Fibroblast of the aortic adventitia (primary cell): ENCODE results near the gene PXN. TPM values are rescaled to one million over a fixed set of nuclear protein-coding genes. Genes with fewer than 3 reads are reported as not detected.
A peak's percentile ranks its signal among the peaks of the same experiment; 100 is the strongest.

ENCODE experiments used
- DNase-seq: peaks from one replicate; pipeline ENCODE4 v3.0.0-alpha.2; 2010; ENCODE audit warnings: low read depth
- H3K4me3 ChIP-seq: 2 replicates; pipeline ENCODE4 v1.5.1; 2011; ENCODE audit warnings: low read depth, mild to moderate bottlenecking, control low read depth, low read length, moderate library complexity
- CTCF ChIP-seq: IDR thresholded peaks from 2 replicates; pipeline ENCODE4 v1.5.1; 2011; ENCODE audit warnings: mild to moderate bottlenecking, low read length, control low read depth, inconsistent platforms; ENCODE audit not compliant: insufficient read depth
- total RNA-seq: library from RNA; depleted of rRNA; stranded (reverse); fragments of >200 nt; gene quantifications from 2 replicates; pipeline ENCODE4 v1.2.3, GENCODE V29; 2012; ENCODE audit warnings: low replicate concordance

The PXN gene
- total RNA-seq, 1 donor, result 68.3 TPM

DNA sequence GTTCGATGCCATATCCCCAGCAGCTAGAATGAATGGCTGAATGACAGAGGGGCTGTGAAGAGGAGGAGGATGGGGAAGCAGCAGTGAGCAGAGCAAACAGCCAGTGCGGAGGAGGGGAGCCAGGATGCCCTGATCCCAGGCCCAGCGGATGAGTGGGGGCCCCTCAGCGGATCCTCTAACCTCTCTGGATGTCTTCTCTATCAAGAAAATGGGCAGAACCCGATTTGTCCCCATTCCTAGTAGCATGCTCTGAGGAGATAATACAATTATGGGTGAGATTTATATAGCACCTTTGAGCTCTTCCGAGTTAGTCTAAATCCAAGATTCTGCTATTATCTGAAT lies 34.6 kb downstream of the PXN start:
- TF ChIP-seq CTCF, result no peak
- peak overlapping the region; percentile 26 for H3K4me3 ChIP-seq
- no peak for DNase-seq

DNA sequence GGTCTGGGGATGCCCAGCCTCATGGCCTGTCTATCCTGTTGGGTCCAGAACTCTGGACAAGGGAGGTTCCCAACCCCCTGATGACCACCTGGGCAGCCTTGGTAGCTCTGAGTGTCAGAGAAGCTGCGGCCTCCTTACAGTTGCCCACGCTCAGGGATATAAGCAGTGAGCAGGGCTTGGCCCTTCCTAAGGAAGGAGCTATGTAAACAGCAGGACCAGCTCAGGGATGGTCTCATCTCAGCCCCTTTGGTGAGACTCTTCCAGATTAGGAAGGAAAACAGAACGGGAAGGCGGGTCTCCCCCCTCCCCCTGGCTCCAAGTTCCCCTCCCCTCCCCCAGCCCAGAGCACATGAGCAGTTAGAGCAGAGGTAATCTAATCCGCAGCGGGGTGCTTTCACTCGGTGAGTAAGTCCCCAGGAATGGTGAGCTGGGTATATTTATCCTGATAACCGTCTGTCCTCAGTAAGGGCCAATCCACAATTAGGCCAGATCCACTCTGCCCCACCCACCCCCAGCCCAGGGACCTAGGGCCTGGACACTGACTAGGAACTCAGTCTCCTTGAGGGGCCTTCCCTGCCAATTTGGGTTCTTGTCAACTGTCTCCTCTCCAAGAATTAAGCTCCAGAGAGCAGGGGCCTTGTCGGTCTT lies 35.1 kb downstream of the PXN start:
- peak overlapping the region; percentile 26 for H3K4me3 ChIP-seq
- TF ChIP-seq CTCF, result no peak
- peak; percentile 96 for DNase-seq

GRCh38 chr12:120229487-120230325 lies 35.8 kb downstream of the PXN start:
- TF ChIP-seq CTCF, result no peak
- peak overlapping the region; percentile 25 for H3K4me3 ChIP-seq
- peak; percentile 56 for DNase-seq

- DNase-seq, result no peak
- TF ChIP-seq CTCF, result no peak
- H3K4me3 ChIP-seq, result peak overlapping the region; percentile 35
Measured at GRCh38 chr12:120229071-120229486, 36.5 kb downstream of the PXN start.

- peak; percentile 92 for TF ChIP-seq CTCF
- peak overlapping the region; percentile 35 for H3K4me3 ChIP-seq
- peak; percentile 85 for DNase-seq
Measured at GRCh38 chr12:120228291-120229070, 37.0 kb downstream of the PXN start.

DNA sequence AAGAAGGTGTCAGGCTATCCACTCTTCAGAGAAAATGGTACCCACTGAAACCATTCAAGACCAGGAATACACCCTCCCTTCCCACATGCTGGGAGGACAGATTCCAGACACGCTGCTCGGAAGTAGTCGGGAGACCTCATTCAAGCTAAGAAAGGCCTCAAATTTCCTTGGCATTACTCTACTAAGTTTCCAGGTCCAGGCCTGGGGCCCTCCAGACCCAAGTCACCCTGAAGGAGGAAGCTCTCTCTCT lies 37.6 kb downstream of the PXN start:
- DNase-seq, result no peak
- H3K4me3 ChIP-seq, result no peak overlapping the region
- no peak for TF ChIP-seq CTCF
